HG03565 (cell line): Measurements from ENCODE around the gene EHMT1.
"Not testable (repeated sequence)": the region's sequence is repeated elsewhere in the genome, so short reads cannot be mapped to it uniquely, and the experiment has no call there.

Experiments used
- ATAC-seq: cut with Tn5 transposase; IDR thresholded peaks from one replicate; pipeline ENCODE4 v1.9.1; 2021; ENCODE audit warnings: mild to moderate bottlenecking, moderate library complexity; ENCODE audit not compliant: unreplicated experiment

EHMT1 gene

DNA sequence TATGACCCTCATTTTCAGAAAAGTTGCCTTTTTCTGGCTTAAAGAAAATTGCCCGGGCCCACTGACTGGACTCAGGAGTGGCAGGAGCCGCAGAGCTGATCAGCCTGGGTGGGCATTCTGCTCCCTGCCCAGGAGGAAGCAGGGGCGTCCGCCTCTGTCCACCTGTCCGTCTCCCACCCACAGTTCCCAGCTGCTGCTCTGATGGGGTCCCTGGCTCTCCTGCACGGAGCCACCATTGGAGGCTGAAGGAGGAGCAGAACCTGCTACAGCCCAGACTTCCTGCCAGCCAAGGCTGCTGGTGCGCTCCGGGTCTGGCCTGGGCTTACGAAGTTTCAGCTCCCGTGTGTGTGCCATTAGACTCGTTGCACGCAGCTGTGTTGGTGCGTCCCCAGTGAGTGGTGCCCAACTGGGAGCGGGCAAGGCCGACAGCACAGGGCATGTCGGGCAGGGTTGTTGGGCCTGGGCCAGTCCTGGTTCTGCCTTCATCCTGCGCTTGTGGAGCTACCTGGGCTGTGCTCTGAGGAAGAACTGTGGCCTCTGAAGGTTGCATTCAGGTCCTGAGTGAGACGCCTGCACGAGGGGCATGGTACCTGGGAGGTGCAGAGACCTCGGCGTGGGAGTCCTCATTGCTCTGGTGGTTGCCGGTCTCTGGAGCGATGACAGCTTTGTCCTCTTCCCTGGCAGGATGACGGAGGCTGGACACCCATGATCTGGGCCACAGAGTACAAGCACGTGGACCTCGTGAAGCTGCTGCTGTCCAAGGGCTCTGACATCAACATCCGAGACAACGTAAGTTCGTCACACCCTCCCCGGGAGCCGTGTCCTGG lies 181.6 kb downstream of the EHMT1 start:
- ATAC-seq, result no peak

DNA sequence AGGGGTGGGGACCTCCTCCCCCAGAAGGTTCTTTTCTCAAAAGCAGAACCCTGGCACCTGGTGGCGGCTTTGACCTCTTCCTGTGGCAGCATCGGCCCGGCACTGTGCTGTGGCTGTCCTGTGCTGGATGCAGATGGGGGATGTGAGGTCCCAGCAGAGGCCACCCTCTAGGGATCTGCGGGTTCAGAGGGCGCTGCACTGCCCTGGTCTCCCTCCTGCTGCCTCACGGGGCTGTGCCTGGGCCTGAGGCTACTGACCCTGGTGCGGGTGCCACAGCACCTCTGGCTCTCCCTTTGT lies 182.2 kb downstream of the EHMT1 start:
- ATAC-seq, result no peak

GRCh38 chr9:137802021-137802420 lies 183.2 kb downstream of the EHMT1 start:
- no peak for ATAC-seq

DNA sequence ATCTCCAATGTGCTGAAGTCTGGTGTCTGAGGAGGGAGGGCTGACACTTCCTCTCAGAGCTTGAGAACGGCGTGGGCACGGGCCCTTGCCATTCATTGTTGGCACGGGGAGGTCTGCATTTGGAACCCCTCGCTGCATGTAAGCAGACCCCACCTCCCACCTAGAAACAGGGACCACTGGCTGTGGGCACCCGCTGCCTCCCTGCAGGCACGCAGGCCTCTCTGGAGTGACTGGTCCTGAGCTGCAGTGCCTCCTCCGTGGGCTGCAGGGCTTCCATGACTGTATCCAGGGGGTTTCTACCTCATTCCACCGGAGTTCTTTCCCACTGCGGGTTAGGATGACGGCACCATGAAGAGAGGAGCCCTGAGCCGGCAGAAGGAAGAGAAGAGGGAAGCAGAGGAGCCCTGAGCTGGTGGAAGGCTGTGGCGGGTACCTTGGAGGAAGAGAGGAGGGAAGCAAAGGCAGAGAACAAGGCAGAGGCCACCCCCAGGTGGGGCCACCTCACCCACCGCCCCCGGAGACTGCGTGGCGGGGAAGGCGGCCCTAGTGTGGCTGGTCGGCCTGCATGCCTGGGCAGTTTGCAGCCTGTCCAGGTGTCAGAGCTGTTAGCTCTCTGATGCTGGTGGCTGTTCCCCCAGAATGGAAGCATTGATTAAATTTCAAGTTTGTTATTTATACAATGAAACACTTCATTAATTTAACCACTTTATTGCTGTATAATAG lies 183.9 kb downstream of the EHMT1 start:
- no peak for ATAC-seq

- ATAC-seq, result no peak
These were observed 186.3 kb downstream of the EHMT1 start for GRCh38 chr9:137804908-137805630.

DNA sequence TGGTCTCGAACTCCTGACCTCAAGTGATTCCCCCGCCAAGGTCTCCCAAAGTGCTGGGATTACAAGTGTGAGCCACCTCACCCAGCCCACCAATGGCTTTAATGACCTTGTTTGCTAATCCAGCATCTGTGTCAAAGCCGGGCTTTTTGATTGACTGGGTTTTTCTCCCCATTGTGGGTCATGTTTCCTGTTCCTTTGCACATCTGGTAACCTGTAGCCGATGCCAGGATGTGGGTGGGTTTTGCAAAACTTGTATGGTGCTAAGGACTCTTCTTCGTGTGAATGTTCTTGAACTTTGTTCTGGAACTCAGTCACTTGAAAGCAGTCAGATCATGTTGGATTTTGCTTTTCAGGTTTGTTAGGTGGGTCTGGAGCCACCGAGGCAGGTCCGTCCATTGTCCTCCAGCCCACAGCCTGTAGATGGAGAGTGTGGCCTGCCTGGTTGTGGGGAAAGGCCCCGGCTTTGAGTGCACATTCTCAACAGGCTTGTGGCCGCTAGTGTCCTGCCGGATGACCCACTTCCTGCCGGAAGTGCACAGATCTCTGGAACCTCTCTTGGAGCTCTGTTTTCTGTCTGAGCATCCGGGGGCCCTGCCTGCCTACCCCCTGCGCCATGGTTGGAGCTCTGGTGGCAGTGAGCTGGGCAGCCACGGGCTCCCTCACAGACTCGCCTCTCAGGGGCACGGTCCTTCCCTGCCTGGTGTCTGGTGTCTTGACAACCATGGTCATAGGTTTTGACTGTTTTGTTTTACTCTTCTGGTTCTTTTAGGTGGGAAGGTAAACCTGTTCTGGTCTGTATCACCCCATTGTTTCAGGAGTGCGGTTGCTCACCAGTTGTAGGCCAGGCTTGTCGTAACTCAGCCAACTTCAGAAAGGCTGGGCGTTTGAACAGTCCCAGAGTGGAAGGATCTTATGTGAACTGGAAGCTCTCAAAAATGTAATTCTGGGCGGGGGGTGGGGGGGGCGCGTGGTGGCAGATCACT lies 189.2 kb downstream of the EHMT1 start:
- ATAC-seq, result no peak

GRCh38 chr9:137809040-137809576 lies 190.3 kb downstream of the EHMT1 start:
- ATAC-seq, result no peak

DNA sequence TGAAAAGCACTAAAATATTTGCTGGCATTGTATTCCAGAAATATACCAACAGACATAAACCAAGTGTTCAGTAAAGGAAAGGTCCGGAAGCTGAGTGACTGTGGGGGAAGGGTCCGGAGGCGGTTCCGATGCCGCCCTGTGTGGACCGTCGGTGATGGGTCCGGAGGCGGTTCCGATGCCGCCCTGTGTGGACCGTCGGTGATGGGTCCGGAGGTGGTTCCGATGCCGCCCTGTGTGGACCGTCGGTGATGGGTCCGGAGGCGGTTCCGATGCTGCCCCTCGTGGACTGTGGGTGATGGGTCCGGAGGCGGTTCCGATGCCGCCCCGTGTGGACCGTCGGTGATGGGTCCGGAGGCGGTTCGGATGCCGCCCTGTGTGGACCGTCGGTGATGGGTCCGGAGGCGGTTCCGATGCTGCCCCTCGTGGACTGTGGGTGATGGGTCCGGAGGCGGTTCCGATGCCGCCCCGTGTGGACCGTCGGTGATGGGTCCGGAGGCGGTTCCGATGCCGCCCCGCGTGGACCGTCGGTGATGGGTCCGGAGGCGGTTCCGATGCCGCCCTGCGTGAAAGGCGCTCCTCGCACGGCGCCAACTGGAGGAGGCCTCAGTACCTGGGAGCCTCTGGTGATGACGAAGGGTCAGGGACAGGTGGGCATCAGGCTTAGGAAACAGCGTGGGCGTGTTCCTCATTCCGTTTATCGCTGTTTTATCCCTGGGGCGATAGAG lies 191.1 kb downstream of the EHMT1 start:
- ATAC-seq, result not testable (repeated sequence)

- ATAC-seq, result no peak
These were observed 192.6 kb downstream of the EHMT1 start for GRCh38 chr9:137811283-137811870.

DNA sequence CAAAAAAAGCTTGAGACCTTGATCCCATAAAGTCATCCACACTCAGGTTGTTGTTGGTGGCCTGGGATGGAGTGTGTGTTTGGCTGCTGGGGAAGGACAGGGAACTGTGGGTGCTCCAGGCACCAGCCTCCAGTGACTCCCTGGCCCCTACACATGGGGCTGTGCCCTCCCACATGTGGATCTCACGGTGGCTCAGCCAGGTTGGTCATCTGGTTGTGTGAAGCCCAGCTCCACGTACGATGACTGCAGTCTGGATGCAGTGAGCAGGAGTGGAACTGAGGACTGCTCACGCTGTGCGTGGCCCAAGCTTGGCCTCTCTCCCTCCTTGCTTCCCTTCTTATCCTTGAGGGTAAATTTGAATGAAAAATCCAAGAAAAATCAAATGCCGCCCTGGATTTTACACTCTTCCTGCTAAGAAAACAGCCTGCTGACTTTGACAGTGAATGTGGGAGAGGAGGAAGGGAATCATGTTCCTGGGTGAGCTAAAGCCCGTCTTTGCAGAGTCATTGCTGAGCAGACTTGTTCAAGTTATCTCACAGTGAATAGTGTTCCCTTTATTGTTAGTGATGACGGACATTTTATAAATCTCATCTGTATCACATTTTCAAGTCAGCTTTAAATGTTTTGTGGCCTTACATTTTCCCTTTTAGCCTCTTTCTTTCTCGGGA lies 193.7 kb downstream of the EHMT1 start:
- ATAC-seq, result no peak

DNA sequence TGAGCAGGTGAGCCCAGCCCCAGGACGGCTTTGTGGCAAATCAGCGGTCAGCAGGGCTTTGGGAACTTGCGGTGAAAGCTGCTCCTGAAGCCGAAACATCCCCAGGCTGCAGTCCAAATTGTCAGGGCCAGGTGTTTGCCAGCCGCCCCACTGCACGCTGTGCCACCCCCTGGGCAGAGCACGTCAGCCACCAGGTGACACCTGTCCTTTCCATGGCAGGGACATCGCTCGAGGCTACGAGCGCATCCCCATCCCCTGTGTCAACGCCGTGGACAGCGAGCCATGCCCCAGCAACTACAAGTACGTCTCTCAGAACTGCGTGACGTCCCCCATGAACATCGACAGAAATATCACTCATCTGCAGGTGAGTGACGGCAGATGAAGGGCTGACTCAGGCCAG lies 194.4 kb downstream of the EHMT1 start:
- no peak for ATAC-seq

GRCh38 chr9:137813651-137814415 lies 195.0 kb downstream of the EHMT1 start:
- no peak for ATAC-seq

DNA sequence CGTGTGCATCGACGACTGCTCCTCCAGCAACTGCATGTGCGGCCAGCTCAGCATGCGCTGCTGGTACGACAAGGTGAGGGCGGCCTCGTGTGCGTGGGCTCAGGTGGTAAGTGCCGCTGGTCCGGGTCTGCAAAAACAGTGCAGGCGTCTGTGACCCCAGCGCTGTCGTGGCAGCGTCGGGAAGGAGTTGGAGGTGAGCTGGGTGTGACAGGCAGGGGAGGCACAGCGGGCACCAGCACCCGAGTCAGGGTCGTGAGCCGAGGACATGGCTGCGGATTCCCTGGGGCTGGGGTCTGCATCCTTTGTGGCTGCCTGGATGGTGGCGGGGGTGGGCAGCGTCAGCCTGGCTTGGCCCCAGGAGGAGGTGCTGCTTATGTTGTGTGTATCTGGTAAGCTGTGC lies 195.6 kb downstream of the EHMT1 start:
- no peak for ATAC-seq

- no peak for ATAC-seq
These were observed 196.0 kb downstream of the EHMT1 start for GRCh38 chr9:137814841-137815240.

GRCh38 chr9:137815256-137816255 lies 196.8 kb downstream of the EHMT1 start:
- ATAC-seq, result no peak

DNA sequence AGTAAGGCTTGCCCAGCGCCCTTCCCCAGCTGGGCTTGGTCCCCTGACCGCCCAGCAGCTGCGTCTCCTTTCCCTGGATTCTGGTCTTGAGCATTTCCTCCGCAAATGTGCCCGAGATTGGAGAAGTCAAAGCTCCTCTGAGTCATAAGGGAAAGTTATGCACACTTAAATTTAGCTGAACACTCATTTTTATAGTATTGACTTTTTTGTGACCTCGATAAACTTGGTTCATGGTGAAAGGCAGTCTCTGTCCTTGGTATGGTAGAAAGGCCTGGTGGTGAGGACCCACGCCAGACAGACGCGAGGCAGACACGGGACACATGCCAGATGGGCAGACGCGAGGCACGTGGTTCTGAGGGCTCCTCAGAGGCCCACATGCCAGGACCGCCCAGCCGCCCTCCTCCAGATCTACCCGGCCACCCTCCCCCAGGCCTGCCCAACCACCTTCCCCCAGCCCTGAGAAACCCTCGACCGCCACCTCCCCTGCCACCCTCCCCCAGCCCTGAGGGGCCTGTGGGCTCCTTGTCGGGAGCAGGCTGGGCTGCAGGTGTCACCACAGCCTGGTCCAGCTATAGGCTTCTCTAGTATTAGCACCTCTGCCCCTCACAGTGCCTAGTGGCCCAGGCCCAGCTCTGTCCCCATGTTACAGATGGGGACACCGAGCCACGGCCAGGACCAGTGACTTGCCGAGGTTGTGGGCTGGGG lies 197.9 kb downstream of the EHMT1 start:
- no peak for ATAC-seq
